Stimulated activated CD4-positive, alpha-beta T cell treated with anti-CD3 and anti-CD28 coated beads, Interleukin-12 subunit alpha, Interleukin-12 subunit beta, amount 100 ng/mL, for 48 hours (primary cell): ENCODE results near the gene GOLIM4.

ENCODE experiments used
- DNase-seq, 3 donors: peaks; one replicate each; pipeline ENCODE4 v3.0.0-alpha.2; 2020; ENCODE audit warnings: low read depth in 2 of 3, low spot score in 1 of 3

GOLIM4 gene

DNA sequence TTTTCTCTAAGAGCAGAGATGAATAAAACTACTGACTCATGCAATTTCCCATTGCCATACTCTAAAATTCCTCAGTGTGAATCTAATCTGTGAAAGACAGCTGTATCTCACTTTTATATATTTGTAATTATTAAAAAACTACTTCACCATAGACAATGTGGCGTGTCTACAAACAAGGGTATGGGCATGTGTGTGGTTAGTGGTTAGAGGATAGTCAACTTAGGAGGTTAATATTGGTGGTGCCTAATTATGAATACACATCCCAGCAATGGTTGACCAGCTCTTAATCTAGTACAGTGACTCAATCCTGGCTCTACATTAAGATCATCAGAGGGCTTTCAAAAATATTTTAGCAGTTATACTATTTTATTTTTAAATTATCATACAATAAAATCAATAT, 94.5 kb downstream of the GOLIM4 start:
- DNase-seq: no peak

GRCh38 chr3:167998253-167998652, 97.5 kb downstream of the GOLIM4 start:
- DNase-seq: no peak

DNA sequence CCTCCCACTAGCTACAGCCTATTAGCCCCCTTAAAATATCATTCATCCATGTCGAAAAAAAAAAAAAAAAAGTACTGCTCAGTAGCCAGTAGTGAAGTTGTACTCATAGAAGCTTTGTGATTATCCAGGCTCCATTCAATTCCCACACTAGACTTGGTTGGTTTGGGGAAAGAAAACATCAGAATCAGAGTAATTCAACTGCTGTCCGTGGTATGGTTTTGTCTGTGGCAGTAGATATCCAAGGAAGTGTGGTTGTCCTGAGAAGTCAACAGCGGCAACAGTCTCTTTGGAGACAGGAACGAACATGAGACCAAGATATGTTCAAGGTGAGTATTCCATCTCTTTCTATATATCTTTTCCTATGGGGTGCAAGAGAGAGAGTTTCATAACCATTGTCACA, 99.2 kb downstream of the GOLIM4 start:
- no peak for DNase-seq

DNA sequence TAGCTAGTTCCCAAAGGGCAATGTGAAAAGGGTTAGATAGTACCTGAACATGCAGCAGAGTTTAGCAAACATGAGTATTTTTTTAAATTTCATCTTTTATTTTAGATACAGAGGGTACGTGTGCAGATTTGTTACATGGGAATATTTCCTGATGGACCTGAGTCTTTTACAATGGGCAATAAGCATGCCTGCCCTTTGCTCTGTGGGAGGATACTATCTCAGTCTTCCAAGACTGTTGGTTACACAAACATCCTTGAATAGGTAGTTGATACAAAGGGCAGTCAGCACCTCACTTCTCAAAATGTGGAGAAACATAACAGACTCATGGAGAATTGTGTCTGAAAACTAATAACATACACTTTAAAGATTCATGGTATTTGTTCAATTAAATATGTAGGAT, 103.3 kb downstream of the GOLIM4 start:
- DNase-seq: no peak

GRCh38 chr3:167991213-167991612, 104.5 kb downstream of the GOLIM4 start:
- DNase-seq: no peak

DNA sequence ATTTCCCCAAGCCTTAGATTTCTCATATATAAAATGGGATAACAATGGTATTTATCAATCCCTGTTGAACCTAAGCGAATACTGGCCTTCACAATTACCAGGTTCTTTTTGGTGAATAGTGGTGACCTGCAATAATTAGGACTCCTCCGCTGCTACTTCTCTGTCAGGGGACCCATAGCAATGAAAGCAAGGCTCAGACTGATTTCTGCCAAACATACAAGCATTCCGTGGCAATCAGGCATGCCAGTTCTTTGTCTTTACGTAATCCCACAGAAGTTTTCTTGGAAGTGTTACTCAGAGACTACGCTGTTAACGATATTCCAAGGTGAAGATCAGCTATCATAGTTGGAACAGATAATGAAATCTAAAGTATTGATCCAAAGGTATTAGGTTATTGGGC, 105.7 kb downstream of the GOLIM4 start:
- no peak for DNase-seq

GRCh38 chr3:167989066-167989465, 106.7 kb downstream of the GOLIM4 start:
- DNase-seq: no peak

- DNase-seq: no peak
These were observed 112.1 kb downstream of the GOLIM4 start for GRCh38 chr3:167983583-167983982.

DNA sequence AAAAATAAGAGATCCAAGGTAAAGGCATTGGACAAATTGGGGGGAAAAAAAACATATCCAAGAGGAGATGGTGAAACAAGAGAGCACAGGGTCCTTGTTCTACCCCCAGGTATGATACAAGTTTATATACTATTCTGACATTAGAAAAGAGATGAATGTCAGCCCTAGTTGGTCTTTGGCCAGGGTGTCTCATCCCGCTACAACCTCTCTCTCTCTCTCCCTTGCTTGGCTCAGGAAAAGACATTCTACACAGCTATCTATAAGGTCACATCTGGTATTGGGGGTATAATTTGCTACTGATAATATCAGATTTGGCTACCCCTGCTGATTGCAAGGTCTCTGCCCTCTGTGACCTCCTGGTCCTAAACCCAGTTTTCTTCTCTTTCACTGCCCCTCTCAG, 117.2 kb downstream of the GOLIM4 start:
- DNase-seq: no peak

DNA sequence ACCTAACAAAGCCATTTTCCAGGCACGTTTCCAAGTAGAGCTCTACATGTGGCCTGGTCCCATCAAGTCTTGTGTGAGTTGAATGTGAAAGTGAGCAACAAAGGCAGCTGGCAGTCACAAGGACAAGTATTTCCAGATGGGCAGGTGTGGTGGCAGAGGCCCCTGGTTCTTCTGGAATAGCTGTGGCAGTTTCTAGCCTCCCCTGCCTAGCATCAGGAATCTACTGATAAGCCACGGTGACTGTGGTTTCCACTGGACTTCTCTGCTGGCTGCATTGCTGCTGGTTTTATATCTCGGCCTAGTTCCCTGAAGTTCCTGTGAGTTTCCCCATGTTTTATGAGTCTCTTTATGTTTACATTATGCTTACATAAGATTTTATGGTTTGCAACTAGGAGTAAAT, 117.7 kb downstream of the GOLIM4 start:
- no peak for DNase-seq

- no peak for DNase-seq
These were observed 119.0 kb downstream of the GOLIM4 start for GRCh38 chr3:167976516-167977361.

- DNase-seq: no peak
These were observed 121.8 kb downstream of the GOLIM4 start for GRCh38 chr3:167973901-167974300.

DNA sequence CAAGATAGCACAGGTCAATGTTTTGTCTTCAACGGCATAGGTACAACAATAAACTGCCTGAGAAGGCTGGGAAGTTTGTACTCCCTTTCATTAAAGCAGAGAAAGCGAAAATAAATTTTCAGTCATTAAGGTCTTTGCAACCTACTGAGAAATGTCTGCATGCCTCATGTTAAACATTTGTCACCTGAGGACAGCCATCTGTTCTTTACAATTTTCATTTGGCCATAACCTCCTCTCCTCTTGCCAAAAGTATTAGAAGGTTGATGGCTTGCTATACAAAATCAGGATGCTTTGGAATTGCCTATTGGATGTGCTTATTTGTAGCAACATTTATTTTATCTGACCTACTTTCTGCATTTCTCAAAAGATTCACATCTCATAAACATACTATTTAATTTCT, 122.7 kb downstream of the GOLIM4 start:
- DNase-seq: no peak

DNA sequence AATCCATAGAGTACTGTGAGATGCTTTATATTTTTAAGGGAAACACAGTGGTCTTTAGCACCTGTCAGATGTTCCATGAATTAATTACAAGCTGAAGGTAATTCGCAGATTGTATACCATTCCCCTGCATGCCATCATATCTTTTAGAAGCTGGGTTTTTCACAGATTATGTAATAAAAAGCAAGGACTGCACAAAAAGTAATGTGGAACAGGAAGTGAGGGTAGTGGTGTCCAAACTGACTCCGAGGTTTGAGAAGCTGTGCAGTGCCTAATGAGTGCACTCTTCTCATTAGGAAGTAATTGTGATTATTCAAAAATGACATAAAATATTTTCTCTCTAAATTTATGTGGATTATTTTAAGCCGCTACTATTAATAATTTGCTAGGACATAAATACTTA, 123.2 kb downstream of the GOLIM4 start:
- no peak for DNase-seq

- DNase-seq: no peak
These were observed 126.2 kb downstream of the GOLIM4 start for GRCh38 chr3:167969548-167969947.

GRCh38 chr3:167967257-167968036, 128.3 kb downstream of the GOLIM4 start:
- DNase-seq: no peak
